ENCODE results near the gene CDK7.

Gene CDK7

GRCh38 chr5:69237877-69238276, 3.2 kb downstream of the CDK7 start:
- no peak for DNase-seq

GRCh38 chr5:69238760-69239251, 4.1 kb downstream of the CDK7 start:
- DNase-seq: peak; percentile 92

- DNase-seq: no peak
These were observed 7.7 kb downstream of the CDK7 start for GRCh38 chr5:69242215-69242927.

DNA sequence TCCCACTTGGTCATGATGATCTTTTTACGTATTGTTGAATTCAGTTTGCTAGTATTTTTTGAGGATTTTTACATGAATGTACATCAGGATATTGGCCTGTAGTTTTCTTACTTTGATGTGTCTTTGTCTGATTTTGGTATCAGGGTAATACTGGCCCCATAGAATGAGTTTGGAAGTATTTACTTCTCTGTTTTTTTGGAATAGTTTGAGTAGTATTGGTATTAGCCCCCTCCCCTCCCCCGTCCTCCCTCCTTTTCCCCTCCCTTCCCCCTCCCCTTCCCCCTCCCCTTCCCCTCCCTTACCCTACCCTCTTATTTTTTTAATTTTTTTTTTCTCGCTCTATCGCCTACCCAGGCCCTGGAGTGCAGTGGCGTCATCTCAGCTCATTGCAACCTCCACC, 10.3 kb downstream of the CDK7 start:
- no peak for DNase-seq

DNA sequence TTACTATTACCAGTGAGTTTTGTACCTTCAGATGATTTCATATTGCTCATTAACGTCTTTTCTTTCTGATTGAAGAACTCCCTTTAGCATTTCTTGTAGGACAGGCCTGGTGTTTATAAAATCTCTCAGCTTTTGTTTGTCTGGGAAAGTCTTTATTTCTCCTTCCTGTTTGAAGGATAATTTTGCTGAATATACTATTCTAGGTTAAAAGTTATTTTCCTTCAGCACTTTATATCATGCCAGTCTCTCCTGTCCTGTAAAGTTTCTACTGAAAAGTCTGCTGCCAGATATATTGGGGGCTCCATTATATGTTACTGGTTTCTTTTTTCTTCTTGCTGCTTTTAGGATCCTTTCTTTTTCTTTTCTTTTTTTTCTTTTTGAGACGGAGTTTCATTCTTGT, 13.3 kb downstream of the CDK7 start:
- DNase-seq: no peak

GRCh38 chr5:69250593-69250992, 15.9 kb downstream of the CDK7 start:
- DNase-seq: no peak

- DNase-seq: no peak
These were observed 17.8 kb downstream of the CDK7 start for GRCh38 chr5:69252437-69252836.

- peak; percentile 35 for DNase-seq
These were observed 21.3 kb downstream of the CDK7 start for GRCh38 chr5:69255940-69256339.

DNA sequence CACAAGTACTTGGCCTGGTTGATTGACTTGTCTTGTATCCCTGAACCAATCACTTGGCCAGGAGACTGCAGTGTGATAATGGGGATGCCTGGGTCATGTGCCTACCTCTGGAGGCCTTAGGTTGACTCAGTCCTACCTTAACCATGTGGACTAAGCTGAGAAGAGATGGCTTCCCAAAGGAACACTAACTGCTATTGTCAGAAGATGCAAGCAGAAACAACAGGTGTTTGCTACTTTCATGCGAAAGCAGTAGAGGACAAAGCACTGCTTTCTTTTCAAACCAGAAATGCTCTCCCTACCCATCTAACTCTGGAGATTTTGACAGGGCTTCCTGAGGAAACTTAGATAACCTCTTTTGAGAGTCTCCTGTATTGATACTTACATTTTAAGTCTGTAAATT, 22.9 kb downstream of the CDK7 start:
- DNase-seq: no peak

GRCh38 chr5:69261034-69261433, 26.3 kb downstream of the CDK7 start:
- DNase-seq: no peak

GRCh38 chr5:69265931-69266330, 31.2 kb downstream of the CDK7 start:
- no peak for DNase-seq

DNA sequence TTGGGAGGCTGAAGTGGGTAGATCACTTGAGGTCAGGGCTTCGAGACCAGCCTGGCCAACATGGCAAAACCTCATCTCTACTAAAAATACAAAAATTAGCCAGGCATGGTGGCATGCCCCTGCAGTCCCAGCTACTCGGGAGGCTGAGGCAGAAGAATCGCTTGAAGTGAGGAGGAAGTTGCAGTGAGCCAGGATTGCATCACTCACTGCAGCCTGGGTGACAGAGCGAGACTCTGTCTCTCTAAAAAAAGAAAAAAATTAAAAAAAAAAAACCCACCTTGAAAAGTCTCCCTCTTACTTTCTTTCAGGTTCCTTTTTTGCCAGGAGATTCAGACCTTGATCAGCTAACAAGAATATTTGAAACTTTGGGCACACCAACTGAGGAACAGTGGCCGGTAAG, 34.2 kb downstream of the CDK7 start:
- no peak for DNase-seq

- no peak for DNase-seq
These were observed 36.2 kb downstream of the CDK7 start for GRCh38 chr5:69270840-69271239.

DNA sequence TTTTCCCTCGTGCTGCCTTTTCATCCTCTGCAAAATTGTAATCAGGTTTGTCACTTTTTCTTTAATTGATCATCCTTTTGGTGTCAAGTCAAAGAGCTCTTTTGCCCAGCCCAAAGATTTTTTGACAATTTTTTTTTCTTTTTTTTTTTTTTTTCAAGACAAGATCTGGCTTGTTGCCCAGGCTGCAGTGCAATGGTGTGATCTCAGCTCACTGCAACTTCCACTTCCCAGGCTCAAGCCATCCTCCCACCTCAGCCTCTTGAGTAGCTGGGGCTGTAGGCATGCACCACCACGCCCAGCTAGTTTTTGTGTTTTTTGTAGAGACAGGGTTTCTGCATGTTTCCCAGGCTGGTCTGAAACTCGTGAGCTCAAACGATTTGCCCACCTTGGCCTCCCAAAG, 36.7 kb downstream of the CDK7 start:
- DNase-seq: peak; percentile 73

DNA sequence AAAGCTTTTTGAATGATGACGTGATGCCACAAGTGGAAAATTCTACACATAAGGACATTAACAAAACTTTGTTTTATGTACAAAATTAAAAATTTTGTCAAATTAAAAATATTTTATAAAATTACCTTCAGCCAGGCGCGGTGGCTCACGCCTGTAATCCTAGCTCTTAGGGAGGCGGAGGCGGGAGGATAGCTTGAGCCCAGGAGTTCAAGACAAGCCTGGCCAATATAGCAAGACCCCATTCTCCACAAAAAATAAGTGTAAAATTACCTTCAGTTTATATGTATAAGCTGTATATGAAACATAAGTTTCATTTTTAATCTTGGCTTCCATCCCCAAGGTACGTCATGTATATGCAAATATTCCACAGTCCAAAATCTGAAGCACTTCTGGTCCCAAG, 40.9 kb downstream of the CDK7 start:
- DNase-seq: no peak

DNA sequence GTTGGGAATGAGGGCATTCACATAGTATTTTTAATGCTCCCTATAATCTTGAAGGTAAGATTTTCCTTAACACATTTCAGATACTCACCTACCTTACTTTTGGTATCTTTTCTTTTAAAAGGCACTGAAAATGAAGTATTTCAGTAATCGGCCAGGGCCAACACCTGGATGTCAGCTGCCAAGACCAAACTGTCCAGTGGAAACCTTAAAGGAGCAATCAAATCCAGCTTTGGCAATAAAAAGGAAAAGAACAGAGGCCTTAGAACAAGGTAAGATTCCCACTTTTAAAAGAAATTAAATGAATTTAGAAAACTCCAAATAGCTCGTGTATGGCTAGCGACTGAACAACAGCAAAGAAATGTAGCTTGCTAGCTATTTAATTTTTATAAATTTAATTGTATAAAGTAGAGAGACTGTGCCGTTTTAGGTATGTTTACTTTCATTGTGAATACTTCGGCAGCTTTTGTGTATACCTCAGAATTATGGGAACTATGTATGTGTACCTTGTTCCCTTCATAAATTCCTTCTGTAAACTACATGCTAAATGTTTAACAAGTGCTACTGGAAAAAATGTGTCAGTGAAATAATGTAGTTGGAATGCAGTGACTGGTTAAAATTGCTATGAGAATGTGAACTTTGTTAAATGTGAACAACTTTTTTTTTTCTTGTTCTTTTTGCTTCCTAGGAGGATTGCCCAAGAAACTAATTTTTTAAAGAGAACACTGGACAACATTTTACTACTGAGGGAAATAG, 41.9 kb downstream of the CDK7 start:
- DNase-seq: peak; percentile 82

GRCh38 chr5:69279517-69279916, 44.8 kb downstream of the CDK7 start:
- no peak for DNase-seq

- DNase-seq: no peak
These were observed 46.4 kb downstream of the CDK7 start for GRCh38 chr5:69281114-69281513.

GRCh38 chr5:69284203-69284602, 49.5 kb downstream of the CDK7 start:
- DNase-seq: peak; percentile 57

GRCh38 chr5:69285448-69286116, 50.9 kb downstream of the CDK7 start:
- DNase-seq: peak; percentile 38

- DNase-seq: no peak
These were observed 53.4 kb downstream of the CDK7 start for GRCh38 chr5:69288069-69288468.

GRCh38 chr5:69288688-69289087, 54.0 kb downstream of the CDK7 start:
- DNase-seq: no peak

- no peak for DNase-seq
These were observed 57.6 kb downstream of the CDK7 start for GRCh38 chr5:69292306-69292705.

GRCh38 chr5:69293882-69294281, 59.2 kb downstream of the CDK7 start:
- no peak for DNase-seq

Data from fibroblast of skin of back (primary cell).